ENCODE measurements around the gene STAT4. TPM values are rescaled to one million over a fixed set of nuclear protein-coding genes. Genes with fewer than 3 reads are reported as not detected.

Gene STAT4
- total RNA-seq, 1 experiment from 2014 or later, result 0.71 TPM

GRCh38 chr2:191063584-191063983, 87.2 kb downstream of the STAT4 start:
- TF ChIP-seq CTCF (conservative IDR thresholded peaks at IDR 0.05; ENCODE audit: low read depth, low read length) (no peak), EZH2 (IDR thresholded peaks at IDR 0.05; ENCODE audit: borderline replicate concordance, low read depth, low read length, poor library complexity, severe bottlenecking) (no peak)
- Histone ChIP-seq H3K27me3 (replicated peaks; ENCODE audit: insufficient read depth, low read depth, low read length, poor library complexity) (no peaks in the 10 kb centered on the region), H3K36me3 (ENCODE audit: insufficient read depth, low read length, poor library complexity, severe bottlenecking) (no peaks in the 10 kb centered on the region), H3K9me3 (ENCODE audit: low read depth, low read length, poor library complexity, severe bottlenecking) (no peaks in the 10 kb centered on the region), H3K4me3 (ENCODE audit: low read depth, low read length, poor library complexity, severe bottlenecking) (no peak overlapping the region), H3K27ac (ENCODE audit: low read depth, low read length, poor library complexity, severe bottlenecking) (no peak overlapping the region), H3K4me1 (ENCODE audit: insufficient read depth, low read length, poor library complexity, severe bottlenecking) (peaks cover 9% of the 10 kb centered on the region)
- intact Hi-C loops (cut with micrococcal nuclease; ENCODE audit: unreplicated experiment), result no loop called here
- ChIA-PET CTCF (no interaction called here), POLR2A (ENCODE audit: low non-redundant PET) (interaction anchor here (0.7 kb wide), 1 partner anchor 23 kb away, joined by 3 read pairs; no protein-coding TSS in a partner anchor)
- no peak for DNase-seq (ENCODE audit: low spot score)
- no TSS peak for BruUV-seq (replicated peaks)

- Histone ChIP-seq H3K36me3 (ENCODE audit: insufficient read depth, low read length, poor library complexity, severe bottlenecking) (no peaks in the 10 kb centered on the region), H3K27me3 (replicated peaks; ENCODE audit: insufficient read depth, low read depth, low read length, poor library complexity) (no peaks in the 10 kb centered on the region), H3K9me3 (ENCODE audit: low read depth, low read length, poor library complexity, severe bottlenecking) (no peaks in the 10 kb centered on the region), H3K4me3 (ENCODE audit: low read depth, low read length, poor library complexity, severe bottlenecking) (no peak overlapping the region), H3K27ac (ENCODE audit: low read depth, low read length, poor library complexity, severe bottlenecking) (no peak overlapping the region), H3K4me1 (ENCODE audit: insufficient read depth, low read length, poor library complexity, severe bottlenecking) (peaks cover 6% of the 10 kb centered on the region)
- intact Hi-C loops (cut with micrococcal nuclease; ENCODE audit: unreplicated experiment), result no loop called here
- TF ChIP-seq EZH2 (IDR thresholded peaks at IDR 0.05; ENCODE audit: borderline replicate concordance, low read depth, low read length, poor library complexity, severe bottlenecking) (no peak), CTCF (conservative IDR thresholded peaks at IDR 0.05; ENCODE audit: low read depth, low read length) (no peak)
- ChIA-PET CTCF (interaction anchor here (0.5 kb wide), 1 partner anchor 9 kb away, joined by 3 read pairs; no protein-coding TSS in a partner anchor), POLR2A (ENCODE audit: low non-redundant PET) (no interaction called here)
- DNase-seq (ENCODE audit: low spot score), result no peak
- no TSS peak for BruUV-seq (replicated peaks)
Observed at GRCh38 chr2:191061381-191061980, 89.3 kb downstream of the STAT4 start.

- no TSS peak for BruUV-seq (replicated peaks)
- no peak for DNase-seq (ENCODE audit: low spot score)
- Histone ChIP-seq H3K9me3 (ENCODE audit: low read depth, low read length, poor library complexity, severe bottlenecking) (no peaks in the 10 kb centered on the region), H3K4me3 (ENCODE audit: low read depth, low read length, poor library complexity, severe bottlenecking) (no peak overlapping the region), H3K27ac (ENCODE audit: low read depth, low read length, poor library complexity, severe bottlenecking) (no peak overlapping the region), H3K36me3 (ENCODE audit: insufficient read depth, low read length, poor library complexity, severe bottlenecking) (no peaks in the 10 kb centered on the region), H3K4me1 (ENCODE audit: insufficient read depth, low read length, poor library complexity, severe bottlenecking) (peaks cover 6% of the 10 kb centered on the region), H3K27me3 (replicated peaks; ENCODE audit: insufficient read depth, low read depth, low read length, poor library complexity) (no peaks in the 10 kb centered on the region)
- ChIA-PET POLR2A (ENCODE audit: low non-redundant PET) (interaction anchor here (0.6 kb wide), 1 partner anchor 91 kb away, joined by 3 read pairs; no protein-coding TSS in a partner anchor), CTCF (no interaction called here)
- TF ChIP-seq EZH2 (IDR thresholded peaks at IDR 0.05; ENCODE audit: borderline replicate concordance, low read depth, low read length, poor library complexity, severe bottlenecking) (no peak), CTCF (conservative IDR thresholded peaks at IDR 0.05; ENCODE audit: low read depth, low read length) (no peak)
- intact Hi-C loops (cut with micrococcal nuclease; ENCODE audit: unreplicated experiment), result no loop called here
Observed at GRCh38 chr2:191059308-191059707, 91.5 kb downstream of the STAT4 start.

Data from A673 (cell line).